ENCODE measurements around the gene SLC25A1.

GRCh38 chr22:19218541-19219233 lies 40.2 kb upstream of the SLC25A1 start:
- TF ChIP-seq CTCF (IDR thresholded peaks at IDR 0.05; ENCODE audit: poor library complexity, severe bottlenecking) (no peak), REST (IDR thresholded peaks at IDR 0.05; ENCODE audit: borderline replicate concordance) (no peak)

All from neural cell (in vitro differentiated cells).